HL-60 (cell line): ENCODE data around the gene SLC1A7.

Source experiments
- DNase-seq, 2 experiments: peaks; one replicate each; pipeline ENCODE4 v3.0.0-alpha.2; 2010 to 2020; ENCODE audit warnings: low read depth in 1 of 2, low spot score in 1 of 2
- H3K27ac ChIP-seq: fragments of 250-450 bp; sonication (Bioruptor Pico); replicated peaks from 2 replicates; pipeline ENCODE4 v1.5.1; 2020; ENCODE audit warnings: mild to moderate bottlenecking, moderate library complexity
- H3K27me3 ChIP-seq: fragments of 250-450 bp; sonication (Bioruptor Pico); 2 replicates; pipeline ENCODE4 v1.5.1; 2021; ENCODE audit warnings: mild to moderate bottlenecking, moderate library complexity; ENCODE audit not compliant: insufficient read depth, poor library complexity, severe bottlenecking
- H3K4me3 ChIP-seq: replicated peaks from 2 replicates; pipeline ENCODE4 v1.5.1; 2011; ENCODE audit warnings: mild to moderate bottlenecking, control low read depth, low read length; ENCODE audit not compliant: insufficient read depth
- GABPA ChIP-seq: IDR thresholded peaks from 2 replicates; pipeline ENCODE4 v1.6.1; 2012; ENCODE audit warnings: low read depth
- POLR2AphosphoS5 ChIP-seq: IDR thresholded peaks from 2 replicates; pipeline ENCODE4 v1.6.1; 2012; ENCODE audit warnings: low read depth
- SPI1 ChIP-seq: IDR thresholded peaks from 2 replicates; pipeline ENCODE4 v1.6.1; 2012; ENCODE audit warnings: low read depth, mild to moderate bottlenecking, borderline replicate concordance
- TF ChIP-seq, protein P1 (sequence below): IDR thresholded peaks from one replicate; pipeline ENCODE4 v1.5.1; 2011; ENCODE audit warnings: low read length, control low read depth, inconsistent platforms; ENCODE audit not compliant: insufficient read depth
- TF ChIP-seq, protein P2 (sequence below): IDR thresholded peaks from 2 replicates; pipeline ENCODE4 v1.6.1; 2012; ENCODE audit warnings: low read depth; ENCODE audit not compliant: insufficient replicate concordance

Gene SLC1A7

GRCh38 chr1:53137729-53138128 is 4.7 kb downstream of the SLC1A7 start:
- TF ChIP-seq, protein P1, sequence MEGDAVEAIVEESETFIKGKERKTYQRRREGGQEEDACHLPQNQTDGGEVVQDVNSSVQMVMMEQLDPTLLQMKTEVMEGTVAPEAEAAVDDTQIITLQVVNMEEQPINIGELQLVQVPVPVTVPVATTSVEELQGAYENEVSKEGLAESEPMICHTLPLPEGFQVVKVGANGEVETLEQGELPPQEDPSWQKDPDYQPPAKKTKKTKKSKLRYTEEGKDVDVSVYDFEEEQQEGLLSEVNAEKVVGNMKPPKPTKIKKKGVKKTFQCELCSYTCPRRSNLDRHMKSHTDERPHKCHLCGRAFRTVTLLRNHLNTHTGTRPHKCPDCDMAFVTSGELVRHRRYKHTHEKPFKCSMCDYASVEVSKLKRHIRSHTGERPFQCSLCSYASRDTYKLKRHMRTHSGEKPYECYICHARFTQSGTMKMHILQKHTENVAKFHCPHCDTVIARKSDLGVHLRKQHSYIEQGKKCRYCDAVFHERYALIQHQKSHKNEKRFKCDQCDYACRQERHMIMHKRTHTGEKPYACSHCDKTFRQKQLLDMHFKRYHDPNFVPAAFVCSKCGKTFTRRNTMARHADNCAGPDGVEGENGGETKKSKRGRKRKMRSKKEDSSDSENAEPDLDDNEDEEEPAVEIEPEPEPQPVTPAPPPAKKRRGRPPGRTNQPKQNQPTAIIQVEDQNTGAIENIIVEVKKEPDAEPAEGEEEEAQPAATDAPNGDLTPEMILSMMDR, result peak; percentile 20
- no peak for TF ChIP-seq GABPA
- H3K27me3 ChIP-seq, result no peaks in the 10 kb centered on the region
- H3K4me3 ChIP-seq, result no peak overlapping the region
- H3K27ac ChIP-seq, result no peak overlapping the region
- DNase-seq, result peak; percentile 6 to 36

- Histone ChIP-seq H3K27me3 (no peaks in the 10 kb centered on the region), H3K4me3 (no peak overlapping the region), H3K27ac (no peak overlapping the region)
- TF ChIP-seq, protein P1, result no peak
- TF ChIP-seq, protein P2, sequence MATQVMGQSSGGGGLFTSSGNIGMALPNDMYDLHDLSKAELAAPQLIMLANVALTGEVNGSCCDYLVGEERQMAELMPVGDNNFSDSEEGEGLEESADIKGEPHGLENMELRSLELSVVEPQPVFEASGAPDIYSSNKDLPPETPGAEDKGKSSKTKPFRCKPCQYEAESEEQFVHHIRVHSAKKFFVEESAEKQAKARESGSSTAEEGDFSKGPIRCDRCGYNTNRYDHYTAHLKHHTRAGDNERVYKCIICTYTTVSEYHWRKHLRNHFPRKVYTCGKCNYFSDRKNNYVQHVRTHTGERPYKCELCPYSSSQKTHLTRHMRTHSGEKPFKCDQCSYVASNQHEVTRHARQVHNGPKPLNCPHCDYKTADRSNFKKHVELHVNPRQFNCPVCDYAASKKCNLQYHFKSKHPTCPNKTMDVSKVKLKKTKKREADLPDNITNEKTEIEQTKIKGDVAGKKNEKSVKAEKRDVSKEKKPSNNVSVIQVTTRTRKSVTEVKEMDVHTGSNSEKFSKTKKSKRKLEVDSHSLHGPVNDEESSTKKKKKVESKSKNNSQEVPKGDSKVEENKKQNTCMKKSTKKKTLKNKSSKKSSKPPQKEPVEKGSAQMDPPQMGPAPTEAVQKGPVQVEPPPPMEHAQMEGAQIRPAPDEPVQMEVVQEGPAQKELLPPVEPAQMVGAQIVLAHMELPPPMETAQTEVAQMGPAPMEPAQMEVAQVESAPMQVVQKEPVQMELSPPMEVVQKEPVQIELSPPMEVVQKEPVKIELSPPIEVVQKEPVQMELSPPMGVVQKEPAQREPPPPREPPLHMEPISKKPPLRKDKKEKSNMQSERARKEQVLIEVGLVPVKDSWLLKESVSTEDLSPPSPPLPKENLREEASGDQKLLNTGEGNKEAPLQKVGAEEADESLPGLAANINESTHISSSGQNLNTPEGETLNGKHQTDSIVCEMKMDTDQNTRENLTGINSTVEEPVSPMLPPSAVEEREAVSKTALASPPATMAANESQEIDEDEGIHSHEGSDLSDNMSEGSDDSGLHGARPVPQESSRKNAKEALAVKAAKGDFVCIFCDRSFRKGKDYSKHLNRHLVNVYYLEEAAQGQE, result no peak
- TF ChIP-seq SPI1, result no peak
- no peak for TF ChIP-seq POLR2AphosphoS5
- TF ChIP-seq GABPA, result no peak
- DNase-seq, result no peak
Measured at GRCh38 chr1:53135735-53136114, 6.7 kb downstream of the SLC1A7 start.

GRCh38 chr1:53134961-53135734 is 7.3 kb downstream of the SLC1A7 start:
- DNase-seq, result no peak

More at GRCh38 chr1:53134961-53135734, 7.3 kb downstream of the SLC1A7 start:
- H3K27me3 ChIP-seq, result no peaks in the 10 kb centered on the region
- no peak overlapping the region for H3K27ac ChIP-seq
- TF ChIP-seq POLR2AphosphoS5 (no peak), SPI1 (no peak), GABPA (no peak)
- TF ChIP-seq, protein P1, result no peak
- TF ChIP-seq, protein P2, result no peak
- no peak overlapping the region for H3K4me3 ChIP-seq
